Measurements from ENCODE around the gene N4BP2. TPM values are rescaled to one million over a fixed set of nuclear protein-coding genes. Genes with fewer than 3 reads are reported as not detected.
"Not testable (repeated sequence)": the region's sequence is repeated elsewhere in the genome, so short reads cannot be mapped to it uniquely, and the experiment has no call there.

The N4BP2 gene
- total RNA-seq, 1 donor, result 15.4 TPM

DNA sequence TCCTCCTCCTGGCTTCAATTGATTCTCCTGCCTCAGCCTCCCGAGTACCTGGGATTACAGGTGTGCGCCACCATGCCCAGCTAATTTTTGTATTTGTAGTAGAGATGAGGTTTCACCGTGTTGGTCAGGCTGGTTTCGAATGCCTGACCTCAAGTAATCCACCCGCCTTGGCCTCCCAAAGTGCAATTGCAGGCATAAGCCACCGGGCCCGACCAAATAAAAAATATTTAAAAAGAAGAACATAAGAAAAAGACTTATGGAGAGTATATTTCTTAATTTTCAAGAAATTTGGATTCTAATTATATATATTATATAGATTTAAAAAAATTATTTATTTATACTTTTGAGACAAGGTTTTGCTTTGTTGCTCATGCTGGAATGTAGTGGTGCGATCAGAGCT lies 29.8 kb downstream of the N4BP2 start:
- no peak for DNase-seq (ENCODE audit: low read depth)
- TF ChIP-seq, protein P1, sequence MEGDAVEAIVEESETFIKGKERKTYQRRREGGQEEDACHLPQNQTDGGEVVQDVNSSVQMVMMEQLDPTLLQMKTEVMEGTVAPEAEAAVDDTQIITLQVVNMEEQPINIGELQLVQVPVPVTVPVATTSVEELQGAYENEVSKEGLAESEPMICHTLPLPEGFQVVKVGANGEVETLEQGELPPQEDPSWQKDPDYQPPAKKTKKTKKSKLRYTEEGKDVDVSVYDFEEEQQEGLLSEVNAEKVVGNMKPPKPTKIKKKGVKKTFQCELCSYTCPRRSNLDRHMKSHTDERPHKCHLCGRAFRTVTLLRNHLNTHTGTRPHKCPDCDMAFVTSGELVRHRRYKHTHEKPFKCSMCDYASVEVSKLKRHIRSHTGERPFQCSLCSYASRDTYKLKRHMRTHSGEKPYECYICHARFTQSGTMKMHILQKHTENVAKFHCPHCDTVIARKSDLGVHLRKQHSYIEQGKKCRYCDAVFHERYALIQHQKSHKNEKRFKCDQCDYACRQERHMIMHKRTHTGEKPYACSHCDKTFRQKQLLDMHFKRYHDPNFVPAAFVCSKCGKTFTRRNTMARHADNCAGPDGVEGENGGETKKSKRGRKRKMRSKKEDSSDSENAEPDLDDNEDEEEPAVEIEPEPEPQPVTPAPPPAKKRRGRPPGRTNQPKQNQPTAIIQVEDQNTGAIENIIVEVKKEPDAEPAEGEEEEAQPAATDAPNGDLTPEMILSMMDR (IDR thresholded peaks at IDR 0.05; ENCODE audit: insufficient read depth, low read length), result no peak
- H3K4me3 ChIP-seq (ENCODE audit: low read depth, low read length), result no peak overlapping the region

DNA sequence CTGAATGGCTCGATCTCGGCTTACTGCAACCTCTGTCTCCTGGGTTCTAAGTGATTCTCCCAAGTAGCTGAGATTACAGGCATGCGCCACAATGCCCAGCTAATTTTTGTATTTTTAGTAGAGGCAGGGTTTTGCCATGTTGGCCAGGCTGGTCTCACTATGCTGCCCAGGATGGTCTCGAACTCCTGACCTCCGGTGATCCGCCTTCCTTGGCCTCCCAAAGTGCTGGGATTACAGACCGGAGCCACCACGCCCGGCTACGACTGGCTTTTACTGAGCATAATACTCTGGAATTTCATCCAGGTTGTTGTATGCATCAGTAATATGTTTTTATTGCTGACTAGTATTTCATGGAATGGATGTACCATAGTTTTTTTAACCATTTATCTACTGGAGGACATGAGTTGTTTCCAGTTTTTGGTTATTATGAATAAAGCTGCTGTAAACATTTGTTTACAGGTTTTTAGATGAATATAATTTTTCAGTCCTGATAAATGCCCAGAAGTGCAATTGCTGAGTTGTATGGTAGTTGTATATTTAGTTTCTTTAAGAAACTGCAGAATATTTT lies 31.2 kb downstream of the N4BP2 start:
- TF ChIP-seq, protein P1 (IDR thresholded peaks at IDR 0.05; ENCODE audit: insufficient read depth, low read length), result no peak
- no peak overlapping the region for H3K4me3 ChIP-seq (ENCODE audit: low read depth, low read length)
- DNase-seq (ENCODE audit: low read depth), result no peak

DNA sequence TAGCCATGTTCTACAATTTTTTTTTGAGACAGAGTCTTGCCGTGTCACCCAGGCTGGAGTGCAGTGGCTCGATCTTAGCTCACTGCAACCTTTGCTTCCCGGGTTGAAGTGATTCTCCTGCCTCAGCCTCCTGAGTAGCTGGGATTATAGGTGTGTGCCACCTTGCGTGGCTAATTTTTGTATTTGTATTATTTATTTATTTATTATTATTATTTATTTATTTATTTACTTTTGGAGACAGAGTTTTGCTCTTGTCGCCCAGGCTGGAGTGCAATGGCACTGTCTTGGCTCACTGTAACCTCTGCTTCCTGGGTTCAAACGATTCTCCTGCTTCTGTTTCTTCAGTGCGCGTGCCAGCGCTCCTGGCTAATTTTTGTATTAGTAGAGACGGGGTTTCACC lies 36.8 kb downstream of the N4BP2 start:
- H3K4me3 ChIP-seq (ENCODE audit: low read depth, low read length); DNase-seq (ENCODE audit: low read depth): not testable (repeated sequence)

DNA sequence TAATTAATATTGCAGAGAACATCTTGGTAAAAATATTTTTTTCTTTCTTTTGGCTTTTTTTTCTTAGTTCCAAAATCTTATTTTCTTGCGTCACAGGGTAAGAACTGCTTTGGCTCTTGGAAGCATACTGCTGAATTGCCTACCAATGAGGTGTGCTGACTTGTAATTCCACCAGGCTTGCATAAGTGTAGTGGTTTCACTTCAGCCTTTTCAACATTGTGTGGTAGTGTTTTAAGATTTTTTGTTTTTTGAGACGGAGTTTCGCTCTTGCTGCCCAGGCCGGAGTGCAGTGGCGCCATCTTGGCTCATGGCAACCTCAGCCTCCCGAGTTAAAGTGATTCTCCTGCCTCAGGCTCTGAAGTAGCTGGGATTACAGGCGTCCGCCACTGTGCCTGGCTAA lies 42.4 kb downstream of the N4BP2 start:
- DNase-seq (ENCODE audit: low read depth), result no peak
- TF ChIP-seq, protein P1 (IDR thresholded peaks at IDR 0.05; ENCODE audit: insufficient read depth, low read length), result no peak
- no peak overlapping the region for H3K4me3 ChIP-seq (ENCODE audit: low read depth, low read length)

DNA sequence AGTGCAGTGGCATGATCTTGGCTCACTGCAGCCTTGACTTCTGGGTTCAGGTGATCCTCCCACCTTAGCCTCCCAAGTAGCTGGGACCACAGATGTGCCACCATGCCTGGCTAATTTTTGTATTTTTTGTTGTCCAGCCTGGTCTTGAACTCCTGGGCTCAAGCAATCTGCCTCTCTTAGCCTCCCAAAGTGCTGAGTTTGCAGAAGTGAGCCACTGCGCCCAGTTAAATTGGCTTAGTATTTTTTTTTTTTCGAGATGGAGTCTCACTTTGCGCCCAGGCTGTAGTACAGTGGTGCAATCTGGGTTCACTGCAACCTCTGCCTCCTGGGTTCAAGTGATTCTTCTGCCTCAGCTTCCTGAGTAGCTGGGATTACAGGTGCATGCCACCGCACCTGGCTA lies 50.5 kb downstream of the N4BP2 start:
- DNase-seq (ENCODE audit: low read depth); H3K4me3 ChIP-seq (ENCODE audit: low read depth, low read length): not testable (repeated sequence)

DNA sequence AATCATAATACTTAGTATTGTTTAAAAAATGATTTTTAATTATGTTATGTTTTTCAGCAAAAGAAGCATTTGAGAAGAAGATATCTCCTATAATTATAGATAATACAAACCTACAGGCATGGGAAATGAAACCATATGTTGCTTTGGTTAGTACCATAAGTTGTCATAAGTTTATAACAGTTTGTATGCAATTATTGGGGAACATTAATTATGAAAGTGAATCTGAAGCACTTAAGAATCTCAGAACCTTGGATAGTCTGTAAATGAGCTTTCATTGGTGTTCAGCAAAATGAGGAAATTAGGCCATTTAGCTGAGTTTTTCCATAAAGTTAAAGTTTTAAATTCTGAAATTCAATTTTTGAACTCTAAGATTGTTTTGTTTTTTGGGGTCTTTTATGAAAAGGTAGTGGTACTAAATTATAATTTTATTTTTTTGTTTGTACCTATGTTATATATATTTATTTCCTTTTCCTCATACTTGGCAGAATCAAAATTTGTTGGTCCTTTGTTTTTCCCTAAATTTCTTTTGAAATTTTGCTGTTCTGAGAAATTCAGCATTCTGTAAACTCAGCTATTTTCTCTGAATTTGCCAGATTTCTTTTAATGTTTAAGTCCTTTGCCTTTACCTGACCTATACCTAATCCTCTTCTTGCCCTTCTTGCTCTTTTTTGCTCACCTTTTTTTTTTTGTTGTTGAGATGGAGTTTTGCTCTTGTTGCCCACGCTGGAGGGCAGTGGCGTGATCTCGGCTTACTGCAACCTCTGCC lies 55.6 kb downstream of the N4BP2 start:
- DNase-seq (ENCODE audit: low read depth), result no peak
- no peak overlapping the region for H3K4me3 ChIP-seq (ENCODE audit: low read depth, low read length)
- TF ChIP-seq, protein P1 (IDR thresholded peaks at IDR 0.05; ENCODE audit: insufficient read depth, low read length), result no peak

DNA sequence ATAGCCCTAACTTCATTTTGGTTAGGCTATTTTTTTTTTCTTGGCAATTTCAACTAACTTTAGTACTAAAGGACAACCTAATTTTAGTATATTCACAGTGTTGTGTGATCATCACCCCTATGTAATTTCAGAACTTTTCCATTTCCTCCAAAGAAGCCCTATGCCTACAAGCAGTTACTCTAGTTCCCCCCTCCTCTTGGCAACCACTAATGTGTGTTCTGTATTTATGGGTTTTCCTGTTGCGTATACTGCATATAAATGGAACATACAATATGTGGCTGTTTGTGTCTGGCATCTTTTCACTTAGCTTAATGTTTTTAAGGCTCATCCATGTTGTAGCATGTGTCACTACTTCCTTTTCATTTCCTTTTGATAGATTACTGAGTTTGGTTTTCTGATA lies 57.6 kb downstream of the N4BP2 start:
- TF ChIP-seq, protein P1 (IDR thresholded peaks at IDR 0.05; ENCODE audit: insufficient read depth, low read length), result no peak
- H3K4me3 ChIP-seq (ENCODE audit: low read depth, low read length), result no peak overlapping the region
- no peak for DNase-seq (ENCODE audit: low read depth)

DNA sequence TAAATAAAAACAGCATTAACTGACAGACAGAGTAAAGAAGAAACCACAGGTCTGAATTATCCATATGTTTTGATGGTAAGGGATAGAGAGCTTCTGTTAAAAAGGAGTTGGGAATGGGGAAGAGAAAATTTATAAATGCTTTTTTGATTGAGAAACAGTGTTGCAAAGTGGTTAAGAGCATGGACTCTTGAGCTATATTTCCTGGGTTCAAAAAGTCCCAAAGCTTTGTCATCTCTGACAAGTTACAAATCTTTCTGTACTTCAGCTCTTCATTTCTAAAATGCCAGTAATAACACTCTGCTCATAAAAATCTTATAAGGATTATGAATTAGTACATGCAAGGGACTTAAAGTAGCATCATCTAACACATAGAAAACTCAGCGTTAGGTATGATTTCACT lies 62.2 kb downstream of the N4BP2 start:
- TF ChIP-seq, protein P1 (IDR thresholded peaks at IDR 0.05; ENCODE audit: insufficient read depth, low read length), result no peak
- no peak for DNase-seq (ENCODE audit: low read depth)
- H3K4me3 ChIP-seq (ENCODE audit: low read depth, low read length), result no peak overlapping the region

All from fibroblast of the aortic adventitia (primary cell).